ENCODE measurements around the gene PGC.
A peak's percentile ranks its signal among the peaks of the same experiment; 100 is the strongest.

Gene PGC

GRCh38 chr6:41705996-41706835 lies 41.0 kb downstream of the PGC start:
- Histone ChIP-seq H3K4me1 (ENCODE audit: low read depth, poor library complexity, severe bottlenecking) (peaks cover 44% of the 10 kb centered on the region), H3K36me3 (ENCODE audit: insufficient read depth) (no peaks in the 10 kb centered on the region), H3K4me3 (IDR thresholded peaks at IDR 0.05; ENCODE audit: insufficient read depth, low read depth, low read length) (no peak overlapping the region), H3K4me2 (peak overlapping the region; percentile 91), H3K27me3 (ENCODE audit: insufficient read depth, low read depth) (no peaks in the 10 kb centered on the region), H4K20me1 (ENCODE audit: insufficient read depth) (no peaks in the 10 kb centered on the region), H3K79me2 (ENCODE audit: insufficient read depth, low read depth) (0 out of 2 replicates have a peak, but pooled peaks cover 7% of the 10 kb centered on the region), H3K27ac (peak overlapping the region; percentile 76), H2AFZ (ENCODE audit: low read depth) (peak overlapping the region; percentile 56; the same call in 1 of the 2 replicates), H3K9ac (peak overlapping the region; percentile 55; the same call in 1 of the 2 replicates)
- TF ChIP-seq, protein P1, sequence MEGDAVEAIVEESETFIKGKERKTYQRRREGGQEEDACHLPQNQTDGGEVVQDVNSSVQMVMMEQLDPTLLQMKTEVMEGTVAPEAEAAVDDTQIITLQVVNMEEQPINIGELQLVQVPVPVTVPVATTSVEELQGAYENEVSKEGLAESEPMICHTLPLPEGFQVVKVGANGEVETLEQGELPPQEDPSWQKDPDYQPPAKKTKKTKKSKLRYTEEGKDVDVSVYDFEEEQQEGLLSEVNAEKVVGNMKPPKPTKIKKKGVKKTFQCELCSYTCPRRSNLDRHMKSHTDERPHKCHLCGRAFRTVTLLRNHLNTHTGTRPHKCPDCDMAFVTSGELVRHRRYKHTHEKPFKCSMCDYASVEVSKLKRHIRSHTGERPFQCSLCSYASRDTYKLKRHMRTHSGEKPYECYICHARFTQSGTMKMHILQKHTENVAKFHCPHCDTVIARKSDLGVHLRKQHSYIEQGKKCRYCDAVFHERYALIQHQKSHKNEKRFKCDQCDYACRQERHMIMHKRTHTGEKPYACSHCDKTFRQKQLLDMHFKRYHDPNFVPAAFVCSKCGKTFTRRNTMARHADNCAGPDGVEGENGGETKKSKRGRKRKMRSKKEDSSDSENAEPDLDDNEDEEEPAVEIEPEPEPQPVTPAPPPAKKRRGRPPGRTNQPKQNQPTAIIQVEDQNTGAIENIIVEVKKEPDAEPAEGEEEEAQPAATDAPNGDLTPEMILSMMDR (conservative IDR thresholded peaks at IDR 0.05; ENCODE audit: low read depth, low read length), result peak; percentile 95

DNA sequence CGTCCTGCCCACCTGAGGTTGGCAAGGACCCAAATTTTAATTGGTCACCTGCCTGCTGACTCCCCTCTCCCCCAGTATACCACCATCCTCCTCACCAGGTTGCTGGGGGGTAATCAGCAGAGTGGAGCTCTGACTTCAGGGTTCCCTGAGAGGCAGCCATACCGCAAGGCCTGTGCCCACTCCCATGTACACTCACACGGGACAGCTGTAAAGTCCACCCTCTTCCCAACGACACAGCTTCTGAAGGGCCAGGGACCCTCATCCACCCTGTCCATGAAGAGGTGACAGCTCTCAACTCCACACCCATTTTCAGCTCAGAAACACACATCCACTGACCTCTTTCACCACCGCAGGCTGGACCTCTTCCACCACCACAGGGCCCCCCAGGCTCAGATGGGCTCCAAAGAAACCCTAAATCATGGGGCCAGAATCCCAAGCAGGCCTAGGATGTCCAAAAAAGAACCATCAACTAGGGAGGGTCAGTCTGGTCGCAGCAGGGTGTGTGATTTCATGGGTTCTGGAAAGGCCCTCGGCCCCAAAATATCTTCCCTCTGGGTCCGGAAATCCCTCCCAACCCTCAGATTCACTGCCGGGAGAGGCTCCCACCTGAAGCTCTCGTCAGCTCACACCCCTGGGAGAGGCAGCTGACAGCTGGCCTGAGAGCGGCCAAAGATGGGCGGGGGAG lies 41.7 kb downstream of the PGC start:
- TF ChIP-seq, protein P1 (conservative IDR thresholded peaks at IDR 0.05; ENCODE audit: low read depth, low read length), result no peak
- Histone ChIP-seq H2AFZ (ENCODE audit: low read depth) (peak overlapping the region; percentile 56; the same call in 1 of the 2 replicates), H3K79me2 (ENCODE audit: insufficient read depth, low read depth) (0 out of 2 replicates have a peak, but pooled peaks cover 7% of the 10 kb centered on the region), H3K27me3 (ENCODE audit: insufficient read depth, low read depth) (no peaks in the 10 kb centered on the region), H3K27ac (peak overlapping the region; percentile 76), H3K9ac (peak overlapping the region; percentile 55; the same call in 1 of the 2 replicates), H3K4me1 (ENCODE audit: low read depth, poor library complexity, severe bottlenecking) (peaks cover 44% of the 10 kb centered on the region), H3K36me3 (ENCODE audit: insufficient read depth) (no peaks in the 10 kb centered on the region), H3K4me3 (IDR thresholded peaks at IDR 0.05; ENCODE audit: insufficient read depth, low read depth, low read length) (no peak overlapping the region), H3K4me2 (peak overlapping the region; percentile 91), H4K20me1 (ENCODE audit: insufficient read depth) (no peaks in the 10 kb centered on the region)

DNA sequence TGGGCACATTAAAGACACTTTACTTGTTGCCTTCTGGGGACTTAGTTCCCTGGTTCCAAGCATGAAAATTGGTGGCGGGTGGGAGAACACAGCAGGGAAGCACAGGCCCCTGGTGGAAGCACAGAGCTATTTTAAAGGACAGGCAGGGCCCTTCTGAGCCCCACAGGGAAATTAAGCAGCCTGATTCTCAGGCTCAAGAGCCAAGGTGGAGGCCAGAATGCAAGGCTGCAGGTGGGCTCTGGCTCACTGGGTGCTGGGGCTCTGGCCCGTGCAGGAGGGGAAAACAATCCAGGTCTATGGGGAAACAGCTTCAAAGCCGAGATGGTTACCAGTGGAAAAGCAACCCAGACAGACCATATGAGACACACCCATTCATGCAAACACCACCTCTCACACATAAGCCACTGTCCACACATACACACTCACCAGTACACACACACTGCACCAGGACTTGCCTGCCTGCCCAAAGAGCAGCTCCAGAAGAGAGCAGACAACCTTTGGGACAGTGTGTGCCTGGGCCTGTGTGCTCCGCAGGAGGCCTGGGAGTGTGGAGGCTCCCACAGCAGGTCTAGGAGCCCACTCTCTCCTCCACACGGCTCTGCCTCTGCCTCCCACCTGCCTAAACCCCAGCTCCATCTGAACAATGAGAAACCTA lies 42.4 kb downstream of the PGC start:
- no peaks in the 10 kb centered on the region for H4K20me1 ChIP-seq (ENCODE audit: insufficient read depth)
- H3K79me2 ChIP-seq (ENCODE audit: insufficient read depth, low read depth), result 0 out of 2 replicates have a peak, but pooled peaks cover 7% of the 10 kb centered on the region
- peak overlapping the region; percentile 76; the same call in 1 of the 2 replicates for H3K27ac ChIP-seq
- no peak overlapping the region for H2AFZ ChIP-seq (ENCODE audit: low read depth)
- TF ChIP-seq, protein P1 (conservative IDR thresholded peaks at IDR 0.05; ENCODE audit: low read depth, low read length), result no peak
- H3K4me3 ChIP-seq (IDR thresholded peaks at IDR 0.05; ENCODE audit: insufficient read depth, low read depth, low read length), result no peak overlapping the region
- H3K36me3 ChIP-seq (ENCODE audit: insufficient read depth), result no peaks in the 10 kb centered on the region
- peaks cover 44% of the 10 kb centered on the region for H3K4me1 ChIP-seq (ENCODE audit: low read depth, poor library complexity, severe bottlenecking)
- H3K9ac ChIP-seq, result peak overlapping the region; percentile 55; the same call in 1 of the 2 replicates
- H3K4me2 ChIP-seq, result peak overlapping the region; percentile 91
- no peaks in the 10 kb centered on the region for H3K27me3 ChIP-seq (ENCODE audit: insufficient read depth, low read depth)

DNA sequence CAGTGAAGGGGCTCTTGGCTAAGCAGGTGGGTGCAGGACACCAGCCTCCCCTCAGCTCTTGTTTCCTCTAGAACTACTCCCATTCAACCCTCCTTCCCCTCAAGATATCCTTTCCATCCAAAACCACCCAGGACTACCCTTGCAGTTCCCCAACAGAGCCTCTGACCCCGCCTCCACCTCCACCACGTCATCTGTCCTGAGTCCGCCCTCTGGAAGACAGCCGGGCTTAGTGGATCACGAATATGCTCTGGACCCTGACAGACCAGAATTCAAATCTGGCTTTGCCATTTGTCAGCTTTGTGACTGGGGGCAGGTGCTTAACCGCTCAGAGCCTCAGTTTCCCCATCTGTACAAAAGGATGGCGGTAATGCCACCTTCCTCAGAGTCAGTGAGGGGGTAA lies 43.2 kb downstream of the PGC start:
- Histone ChIP-seq H3K9ac (no peak overlapping the region), H3K27ac (no peak overlapping the region), H3K4me1 (ENCODE audit: low read depth, poor library complexity, severe bottlenecking) (peaks cover 44% of the 10 kb centered on the region), H3K4me3 (IDR thresholded peaks at IDR 0.05; ENCODE audit: insufficient read depth, low read depth, low read length) (no peak overlapping the region), H3K4me2 (no peak overlapping the region), H3K79me2 (ENCODE audit: insufficient read depth, low read depth) (0 out of 2 replicates have a peak, but pooled peaks cover 7% of the 10 kb centered on the region), H3K27me3 (ENCODE audit: insufficient read depth, low read depth) (no peaks in the 10 kb centered on the region), H4K20me1 (ENCODE audit: insufficient read depth) (no peaks in the 10 kb centered on the region), H2AFZ (ENCODE audit: low read depth) (no peak overlapping the region), H3K36me3 (ENCODE audit: insufficient read depth) (no peaks in the 10 kb centered on the region)
- TF ChIP-seq, protein P1 (conservative IDR thresholded peaks at IDR 0.05; ENCODE audit: low read depth, low read length), result no peak

Measured in KMS-11 (cell line).